ENCODE measurements around the gene EIPR1.

EIPR1 gene

DNA sequence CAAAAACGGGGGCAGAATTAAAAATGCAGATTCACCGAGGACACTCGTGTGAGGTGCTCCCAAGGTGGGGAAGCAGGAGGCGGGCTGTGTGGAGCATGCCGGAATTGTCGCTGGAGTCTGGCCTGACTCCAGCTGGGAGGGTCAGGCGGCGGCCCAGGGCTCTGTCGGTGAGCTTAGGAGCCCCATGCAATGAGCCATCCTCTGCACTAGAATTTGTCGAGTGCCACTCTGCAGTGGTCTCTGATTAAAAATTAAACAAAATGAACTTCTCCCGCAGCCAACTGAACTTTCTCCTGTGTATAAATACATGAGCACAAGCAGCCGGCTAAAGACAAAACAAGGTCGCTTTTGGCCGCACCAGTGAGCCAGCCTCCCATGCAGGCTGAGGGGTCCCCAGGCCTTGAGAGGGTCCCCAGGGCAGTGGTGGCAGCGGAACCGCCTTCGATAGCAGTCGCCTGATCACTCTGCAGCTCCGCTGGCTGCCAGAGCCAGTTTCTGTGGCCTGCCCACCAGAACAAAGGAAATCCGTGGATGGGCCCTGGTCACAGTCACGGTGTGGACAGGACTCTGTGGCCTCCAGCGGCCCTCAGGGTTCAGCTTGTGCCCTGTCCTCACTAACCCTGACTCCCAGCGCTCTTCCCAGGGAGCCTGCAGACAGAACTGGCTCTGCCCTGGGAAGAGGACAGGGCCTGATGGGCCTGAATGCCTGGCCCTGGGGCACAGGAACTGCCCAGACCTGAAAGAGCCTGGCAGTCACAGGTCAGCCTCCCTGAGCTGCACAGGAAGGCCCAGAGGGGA lies 201.3 kb downstream of the EIPR1 start:
- H3K4ac ChIP-seq (ENCODE audit: low read depth, low read length) = no peak overlapping the region
- H3K4me2 ChIP-seq (ENCODE audit: low read length) = no peak overlapping the region
- DNase-seq = no peak
- H3K27me3 ChIP-seq (ENCODE audit: insufficient read depth, low read length) = no peaks in the 10 kb centered on the region
- H3K23ac ChIP-seq (ENCODE audit: low read length) = no peak overlapping the region
- no peaks in the 10 kb centered on the region for H3K79me1 ChIP-seq (ENCODE audit: low read length)
- H3K18ac ChIP-seq (ENCODE audit: low read length) = no peak overlapping the region
- no peak overlapping the region for H2BK120ac ChIP-seq (ENCODE audit: insufficient read depth, low read length, poor library complexity)
- no peak overlapping the region for H2BK5ac ChIP-seq (ENCODE audit: low read depth, low read length, poor library complexity)
- H4K91ac ChIP-seq (ENCODE audit: low read depth, low read length) = no peak overlapping the region
- no CpG with 5 or more reads among the region's 23 CpGs for WGBS (ENCODE audit: extremely low coverage, insufficient coverage, insufficient read length)
- H4K8ac ChIP-seq (ENCODE audit: low read depth, low read length) = no peak overlapping the region
- no peak overlapping the region for H4K12ac ChIP-seq (ENCODE audit: low read depth, low read length)
- H3K14ac ChIP-seq (ENCODE audit: low read length) = no peak overlapping the region
- H3K4me3 ChIP-seq (ENCODE audit: low read depth, low read length) = no peak overlapping the region
- no peak overlapping the region for H3K27ac ChIP-seq (ENCODE audit: low read depth, low read length)
- H2AFZ ChIP-seq (ENCODE audit: insufficient read depth, low read length, poor library complexity) = no peak overlapping the region
- H3K79me2 ChIP-seq (ENCODE audit: control insufficient read depth, insufficient read depth, low read length, poor library complexity) = no peaks in the 10 kb centered on the region
- H3K36me3 ChIP-seq (ENCODE audit: control insufficient read depth in 1 of 2, insufficient read depth in 2 of 2, low read length in 2 of 2) = peaks cover 0 to 2% of the 10 kb centered on the region in 2 experiments
- H3K9ac ChIP-seq (ENCODE audit: low read length) = no peak overlapping the region
- H2BK12ac ChIP-seq (ENCODE audit: low read length) = no peak overlapping the region
- H2AK5ac ChIP-seq (ENCODE audit: low read length) = no peak overlapping the region
- peaks cover 10% of the 10 kb centered on the region for H3K9me3 ChIP-seq (ENCODE audit: insufficient read depth, low read depth, low read length)
- H3K4me1 ChIP-seq (ENCODE audit: control insufficient read depth in 1 of 2, insufficient read depth in 2 of 2, low read length in 2 of 2) = no peaks in the 10 kb centered on the region

DNA sequence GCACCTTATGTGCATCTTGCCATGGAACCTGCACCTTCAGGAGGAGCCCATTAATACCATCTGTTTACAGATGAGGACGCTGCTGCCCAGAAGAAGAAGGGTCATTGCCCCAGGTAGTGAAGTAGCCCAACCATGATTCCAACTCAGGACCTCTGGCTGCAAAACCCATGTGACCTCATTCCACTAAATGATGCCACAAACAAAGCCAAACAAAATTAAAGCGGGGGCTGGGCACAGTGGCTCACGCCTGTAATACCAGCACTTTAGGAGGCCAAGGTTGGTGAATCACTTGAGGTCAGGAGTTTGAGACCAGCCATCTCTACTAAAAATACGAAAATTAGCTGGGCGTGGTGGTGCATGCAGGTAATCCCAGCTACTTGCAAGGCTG lies 202.1 kb downstream of the EIPR1 start:
- Histone ChIP-seq H3K4me2 (ENCODE audit: low read length) (no peak overlapping the region), H3K4me3 (ENCODE audit: low read depth, low read length) (no peak overlapping the region), H3K18ac (ENCODE audit: low read length) (no peak overlapping the region), H3K79me1 (ENCODE audit: low read length) (no peaks in the 10 kb centered on the region), H2BK120ac (ENCODE audit: insufficient read depth, low read length, poor library complexity) (no peak overlapping the region), H3K27ac (ENCODE audit: low read depth, low read length) (no peak overlapping the region), H4K8ac (ENCODE audit: low read depth, low read length) (no peak overlapping the region), H3K4ac (ENCODE audit: low read depth, low read length) (no peak overlapping the region), H3K79me2 (ENCODE audit: control insufficient read depth, insufficient read depth, low read length, poor library complexity) (no peaks in the 10 kb centered on the region), H4K91ac (ENCODE audit: low read depth, low read length) (no peak overlapping the region), H2AFZ (ENCODE audit: insufficient read depth, low read length, poor library complexity) (no peak overlapping the region), H3K27me3 (ENCODE audit: insufficient read depth, low read length) (no peaks in the 10 kb centered on the region), H3K9me3 (ENCODE audit: insufficient read depth, low read depth, low read length) (peaks cover 5% of the 10 kb centered on the region), H3K23ac (ENCODE audit: low read length) (no peak overlapping the region), H2BK5ac (ENCODE audit: low read depth, low read length, poor library complexity) (no peak overlapping the region), H3K36me3 (ENCODE audit: control insufficient read depth in 1 of 2, insufficient read depth in 2 of 2, low read length in 2 of 2) (peaks cover 2 to 3% of the 10 kb centered on the region in 2 experiments), H3K4me1 (ENCODE audit: control insufficient read depth in 1 of 2, insufficient read depth in 2 of 2, low read length in 2 of 2) (no peaks in the 10 kb centered on the region), H3K14ac (ENCODE audit: low read length) (no peak overlapping the region), H2BK12ac (ENCODE audit: low read length) (no peak overlapping the region), H4K12ac (ENCODE audit: low read depth, low read length) (no peak overlapping the region), H2AK5ac (ENCODE audit: low read length) (no peak overlapping the region), H3K9ac (ENCODE audit: low read length) (no peak overlapping the region)
- WGBS (ENCODE audit: extremely low coverage, insufficient coverage, insufficient read length) = no CpG with 5 or more reads among the region's 5 CpGs
- no peak for DNase-seq

DNA sequence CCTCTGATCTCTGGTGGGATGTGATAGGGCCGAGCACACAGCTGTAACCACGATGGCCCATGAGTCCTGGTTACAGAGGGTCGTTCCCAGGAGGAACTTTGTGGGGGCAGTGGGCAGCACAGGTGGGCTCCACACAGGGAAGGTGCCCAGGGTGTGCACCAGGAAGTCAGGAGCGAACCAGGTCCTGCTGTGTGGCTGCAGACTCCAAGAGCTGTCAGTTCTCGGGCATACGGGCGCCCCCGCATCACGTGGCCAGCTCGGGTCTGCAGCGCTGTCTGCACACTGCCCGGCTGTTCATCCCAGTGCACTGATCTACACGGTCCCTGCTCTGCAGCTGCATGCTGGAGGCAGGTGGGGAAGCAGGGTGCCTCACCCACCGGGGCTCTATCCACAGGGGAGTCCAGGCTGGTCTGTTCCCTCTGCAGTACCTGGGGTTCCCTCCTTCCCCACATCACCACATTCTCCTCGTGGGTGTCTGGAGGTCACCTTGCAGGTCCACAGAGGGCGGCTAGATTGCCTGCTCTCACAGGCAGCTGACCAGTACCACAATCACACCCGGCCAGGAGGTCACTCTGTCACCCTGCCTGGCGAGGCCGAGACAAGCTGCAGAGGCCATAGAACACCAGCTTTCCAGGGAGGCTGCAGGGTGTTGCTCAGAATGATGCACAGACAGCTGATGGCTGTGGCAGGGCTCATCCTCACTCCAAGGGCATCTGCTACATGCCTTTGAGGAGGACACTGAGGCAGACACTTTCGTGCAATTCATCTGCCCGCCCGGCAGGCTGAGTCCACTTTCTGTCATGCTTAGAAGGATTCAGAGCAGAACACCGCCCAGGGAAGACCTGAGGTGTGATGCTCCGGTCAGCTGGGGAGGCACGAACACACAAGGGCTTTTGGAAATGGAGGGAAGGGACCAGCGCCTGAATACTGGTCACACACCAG lies 202.7 kb downstream of the EIPR1 start:
- H3K36me3 ChIP-seq (ENCODE audit: control insufficient read depth in 1 of 2, insufficient read depth in 2 of 2, low read length in 2 of 2) = peaks cover 2 to 3% of the 10 kb centered on the region in 2 experiments
- H3K27ac ChIP-seq (ENCODE audit: low read depth, low read length) = no peak overlapping the region
- H2BK12ac ChIP-seq (ENCODE audit: low read length) = no peak overlapping the region
- peaks cover 2% of the 10 kb centered on the region for H3K9me3 ChIP-seq (ENCODE audit: insufficient read depth, low read depth, low read length)
- H3K4me2 ChIP-seq (ENCODE audit: low read length) = no peak overlapping the region
- H3K14ac ChIP-seq (ENCODE audit: low read length) = no peak overlapping the region
- H3K23ac ChIP-seq (ENCODE audit: low read length) = no peak overlapping the region
- no peak overlapping the region for H2BK5ac ChIP-seq (ENCODE audit: low read depth, low read length, poor library complexity)
- no peaks in the 10 kb centered on the region for H3K4me1 ChIP-seq (ENCODE audit: control insufficient read depth in 1 of 2, insufficient read depth in 2 of 2, low read length in 2 of 2)
- WGBS (ENCODE audit: extremely low coverage, insufficient coverage, insufficient read length) = no CpG with 5 or more reads among the region's 26 CpGs
- H2AK5ac ChIP-seq (ENCODE audit: low read length) = no peak overlapping the region
- H3K18ac ChIP-seq (ENCODE audit: low read length) = no peak overlapping the region
- DNase-seq = no peak
- H4K91ac ChIP-seq (ENCODE audit: low read depth, low read length) = no peak overlapping the region
- H3K79me1 ChIP-seq (ENCODE audit: low read length) = no peaks in the 10 kb centered on the region
- no peak overlapping the region for H2BK120ac ChIP-seq (ENCODE audit: insufficient read depth, low read length, poor library complexity)
- H3K9ac ChIP-seq (ENCODE audit: low read length) = no peak overlapping the region
- no peak overlapping the region for H3K4me3 ChIP-seq (ENCODE audit: low read depth, low read length)
- no peaks in the 10 kb centered on the region for H3K27me3 ChIP-seq (ENCODE audit: insufficient read depth, low read length)
- H4K12ac ChIP-seq (ENCODE audit: low read depth, low read length) = no peak overlapping the region
- H2AFZ ChIP-seq (ENCODE audit: insufficient read depth, low read length, poor library complexity) = no peak overlapping the region
- H4K8ac ChIP-seq (ENCODE audit: low read depth, low read length) = no peak overlapping the region
- H3K79me2 ChIP-seq (ENCODE audit: control insufficient read depth, insufficient read depth, low read length, poor library complexity) = no peaks in the 10 kb centered on the region
- no peak overlapping the region for H3K4ac ChIP-seq (ENCODE audit: low read depth, low read length)

DNA sequence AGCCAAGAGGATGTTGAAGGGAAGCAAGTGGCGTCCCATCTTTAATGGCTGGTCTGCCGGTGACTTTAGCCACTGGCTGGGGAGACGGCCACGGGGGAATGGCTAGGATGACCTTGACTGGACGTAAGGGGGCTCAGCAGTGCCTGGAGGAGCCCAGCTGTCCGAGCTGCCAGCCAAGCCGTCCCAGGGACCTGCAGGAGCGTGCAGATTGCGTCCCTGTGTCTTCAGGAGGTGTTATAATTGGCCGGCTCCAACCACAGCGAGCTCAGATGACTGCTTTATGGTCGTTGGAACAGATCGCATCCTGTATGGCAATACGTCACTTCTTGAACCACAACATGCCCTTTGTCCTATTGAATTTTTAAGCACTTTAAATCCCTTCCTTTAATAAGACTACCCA lies 204.6 kb downstream of the EIPR1 start:
- no peak overlapping the region for H4K91ac ChIP-seq (ENCODE audit: low read depth, low read length)
- H4K8ac ChIP-seq (ENCODE audit: low read depth, low read length) = no peak overlapping the region
- H3K36me3 ChIP-seq (ENCODE audit: control insufficient read depth in 1 of 2, insufficient read depth in 2 of 2, low read length in 2 of 2) = peaks cover 2 to 3% of the 10 kb centered on the region in 2 experiments
- H3K18ac ChIP-seq (ENCODE audit: low read length) = no peak overlapping the region
- no peak overlapping the region for H3K4me3 ChIP-seq (ENCODE audit: low read depth, low read length)
- H3K4me2 ChIP-seq (ENCODE audit: low read length) = no peak overlapping the region
- H2BK5ac ChIP-seq (ENCODE audit: low read depth, low read length, poor library complexity) = no peak overlapping the region
- no peak overlapping the region for H3K4ac ChIP-seq (ENCODE audit: low read depth, low read length)
- no peak overlapping the region for H3K9ac ChIP-seq (ENCODE audit: low read length)
- DNase-seq = no peak
- no peak overlapping the region for H3K14ac ChIP-seq (ENCODE audit: low read length)
- H4K12ac ChIP-seq (ENCODE audit: low read depth, low read length) = no peak overlapping the region
- no CpG with 5 or more reads among the region's 14 CpGs for whole genome bisulfite sequencing (ENCODE audit: extremely low coverage, insufficient coverage, insufficient read length)
- no peak overlapping the region for H3K27ac ChIP-seq (ENCODE audit: low read depth, low read length)
- H3K23ac ChIP-seq (ENCODE audit: low read length) = no peak overlapping the region
- H2BK120ac ChIP-seq (ENCODE audit: insufficient read depth, low read length, poor library complexity) = no peak overlapping the region
- H2BK12ac ChIP-seq (ENCODE audit: low read length) = no peak overlapping the region
- no peaks in the 10 kb centered on the region for H3K27me3 ChIP-seq (ENCODE audit: insufficient read depth, low read length)
- peaks cover 2% of the 10 kb centered on the region for H3K9me3 ChIP-seq (ENCODE audit: insufficient read depth, low read depth, low read length)
- H2AK5ac ChIP-seq (ENCODE audit: low read length) = no peak overlapping the region
- no peaks in the 10 kb centered on the region for H3K79me2 ChIP-seq (ENCODE audit: control insufficient read depth, insufficient read depth, low read length, poor library complexity)
- H3K4me1 ChIP-seq (ENCODE audit: control insufficient read depth in 1 of 2, insufficient read depth in 2 of 2, low read length in 2 of 2) = peaks cover 10 to 12% of the 10 kb centered on the region in 2 experiments
- H3K79me1 ChIP-seq (ENCODE audit: low read length) = peaks cover 3% of the 10 kb centered on the region
- H2AFZ ChIP-seq (ENCODE audit: insufficient read depth, low read length, poor library complexity) = no peak overlapping the region
